GM21526 (cell line): ENCODE results near the gene TBL3.
A peak's percentile ranks its signal among the peaks of the same experiment; 100 is the strongest.

ENCODE experiments used
- ATAC-seq: cut with Tn5 transposase; IDR thresholded peaks from one replicate; pipeline ENCODE4 v1.9.1; 2021; ENCODE audit warnings: moderate library complexity; ENCODE audit not compliant: unreplicated experiment, low FRiP score

Gene TBL3

GRCh38 chr16:1981398-1981836, 9.6 kb downstream of the TBL3 start, which contains the start of gene NOXO1:
Gene NOXO1, minus strand, starts transcription at chr16:1981469. Its CDS starts 290 bp downstream, at chr16:1981179.
- ATAC-seq = no peak

GRCh38 chr16:1982013-1982433, 10.2 kb downstream of the TBL3 start:
- no peak for ATAC-seq

- ATAC-seq = no peak
Observed at GRCh38 chr16:1982991-1983543, 11.2 kb downstream of the TBL3 start.

- ATAC-seq = peak; percentile 54
Observed at GRCh38 chr16:1983544-1984346, 11.9 kb downstream of the TBL3 start, which contains the start of gene GFER. Gene GFER, plus strand, starts transcription at chr16:1984193. Its CDS starts 26 bp downstream, at chr16:1984219.

GRCh38 chr16:1984347-1985225, 12.7 kb downstream of the TBL3 start:
- no peak for ATAC-seq

- no peak for ATAC-seq
Observed at GRCh38 chr16:1985466-1986150, 13.8 kb downstream of the TBL3 start.

- ATAC-seq = no peak
Observed at GRCh38 chr16:1987198-1987597, 15.3 kb downstream of the TBL3 start.

- no peak for ATAC-seq
Observed at GRCh38 chr16:1989209-1990100, 17.6 kb downstream of the TBL3 start, which contains the start of gene SYNGR3. Gene SYNGR3, plus strand, starts transcription at chr16:1989970. Its CDS starts 133 bp downstream, at chr16:1990103.

GRCh38 chr16:1990101-1990350, 18.2 kb downstream of the TBL3 start:
- no peak for ATAC-seq

- ATAC-seq = no peak
Observed at GRCh38 chr16:1990351-1991134, 18.7 kb downstream of the TBL3 start.

GRCh38 chr16:1991135-1991551, 19.3 kb downstream of the TBL3 start:
- no peak for ATAC-seq

- no peak for ATAC-seq
Observed at GRCh38 chr16:1991588-1991947, 19.7 kb downstream of the TBL3 start.

- ATAC-seq = peak; percentile 39
Observed at GRCh38 chr16:1991948-1992703, 20.3 kb downstream of the TBL3 start.

- ATAC-seq = no peak
Observed at GRCh38 chr16:1992704-1993317, 21.0 kb downstream of the TBL3 start.

- ATAC-seq = no peak
Observed at GRCh38 chr16:1993731-1994131, 21.9 kb downstream of the TBL3 start.

GRCh38 chr16:1997494-1998359, 25.9 kb downstream of the TBL3 start:
- no peak for ATAC-seq

- ATAC-seq = no peak
Observed at GRCh38 chr16:1998360-1998835, 26.5 kb downstream of the TBL3 start.
